WTC11 (cell line): ENCODE measurements around the gene OBSCN. TPM values are rescaled to one million over a fixed set of nuclear protein-coding genes. Genes with fewer than 3 reads are reported as not detected.

Source experiments
- ATAC-seq: fragments of 200-7000 bp; cut with Tn5 transposase; 2 replicates; pipeline ENCODE4 v1.10.0; 2021; ENCODE audit warnings: mild to moderate bottlenecking, moderate library complexity
- CTCF ChIA-PET: fragments of 300-600 bp; sonication (Branson Sonifier 250); formaldehyde crosslinking; loops from one replicate; lab custom pipeline; 2021; ENCODE audit warnings: antibody characterized with exemption; lab: Charles Lee
- POLR2A ChIA-PET: fragments of 350-600 bp; sonication (Branson Sonifier 250); formaldehyde crosslinking; loops from one replicate; lab custom pipeline; 2021; ENCODE audit warnings: antibody characterized with exemption; lab: Charles Lee
- DNase-seq: peaks from one replicate; pipeline ENCODE4 v3.0.0; 2021; ENCODE audit warnings: low spot score
- H3K27ac Mint-ChIP-seq: 2 replicates; pipeline ENCODE4 v1.8.0; 2021; ENCODE audit warnings: mixed read lengths
- H3K27me3 Mint-ChIP-seq: 2 replicates; pipeline ENCODE4 v1.8.0; 2021; ENCODE audit warnings: low read depth, mild to moderate bottlenecking, moderate library complexity, mixed read lengths
- H3K36me3 Mint-ChIP-seq: 2 replicates; pipeline ENCODE4 v1.8.0; 2021; ENCODE audit warnings: mixed read lengths
- H3K4me1 Mint-ChIP-seq: 2 replicates; pipeline ENCODE4 v1.8.0; 2022; ENCODE audit warnings: mixed read lengths
- H3K4me3 Mint-ChIP-seq: 2 replicates; pipeline ENCODE4 v1.8.0; 2021; ENCODE audit warnings: mild to moderate bottlenecking, moderate library complexity, mixed read lengths
- H3K9me3 Mint-ChIP-seq: 2 replicates; pipeline ENCODE4 v1.8.0; 2021; ENCODE audit warnings: mixed read lengths
- FOXJ3 ChIP-seq: sonication (generic); formaldehyde crosslinking; IDR thresholded peaks from 2 replicates; pipeline ENCODE4 v1.9.0; 2021; ENCODE audit warnings: missing genetic modification reagents, mild to moderate bottlenecking, borderline replicate concordance
- GRHL2 ChIP-seq: fragments of 250-450 bp; sonication (Bioruptor Pico); IDR thresholded peaks from 2 replicates; pipeline ENCODE4 v1.8.0; 2022; ENCODE audit warnings: mild to moderate bottlenecking, moderate library complexity; ENCODE audit not compliant: insufficient replicate concordance, severe bottlenecking
- MXD4 ChIP-seq: fragments of 250-450 bp; sonication (Bioruptor Pico); IDR thresholded peaks from 2 replicates; pipeline ENCODE4 v1.8.0; 2021; ENCODE audit warnings: mild to moderate bottlenecking, moderate library complexity, borderline replicate concordance
- NR1H2 ChIP-seq: sonication (generic); formaldehyde crosslinking; IDR thresholded peaks from 2 replicates; pipeline ENCODE4 v1.9.0; 2021; ENCODE audit warnings: mild to moderate bottlenecking, moderate library complexity, missing genetic modification reagents
- PRRX2 ChIP-seq: fragments of 250-450 bp; sonication (Bioruptor Pico); IDR thresholded peaks from 2 replicates; pipeline ENCODE4 v1.8.0; 2021; ENCODE audit warnings: mild to moderate bottlenecking
- ZBTB21 ChIP-seq: sonication (generic); formaldehyde crosslinking; IDR thresholded peaks from 2 replicates; pipeline ENCODE4 v1.8.1; 2023; ENCODE audit warnings: mild to moderate bottlenecking, missing genetic modification reagents, borderline replicate concordance
- ZNF232 ChIP-seq: sonication (generic); formaldehyde crosslinking; IDR thresholded peaks from 2 replicates; pipeline ENCODE4 v1.8.0; 2022; ENCODE audit warnings: mild to moderate bottlenecking, missing genetic modification reagents
- ZNF396 ChIP-seq: fragments of 250-450 bp; sonication (Bioruptor Pico); IDR thresholded peaks from 2 replicates; pipeline ENCODE4 v1.8.0; 2021; ENCODE audit warnings: mild to moderate bottlenecking, moderate library complexity, borderline replicate concordance
- ZNF671 ChIP-seq: fragments of 250-450 bp; sonication (Bioruptor Pico); IDR thresholded peaks from 2 replicates; pipeline ENCODE4 v1.8.0; 2021; ENCODE audit warnings: mild to moderate bottlenecking
- total RNA-seq: library from RNA; stranded (reverse); gene quantifications from 3 replicates; pipeline ENCODE4 v1.2.3, GENCODE V29; 2021
- TF ChIP-seq, protein P1 (sequence below): fragments of 250-450 bp; sonication (Bioruptor Pico); IDR thresholded peaks from 2 replicates; pipeline ENCODE4 v1.8.0; 2021; ENCODE audit warnings: mild to moderate bottlenecking
- TF ChIP-seq, protein P2 (sequence below): sonication (generic); formaldehyde crosslinking; IDR thresholded peaks from 2 replicates; pipeline ENCODE4 v1.8.1; 2023; ENCODE audit warnings: mild to moderate bottlenecking, moderate library complexity, missing genetic modification reagents
- TF ChIP-seq, protein P3 (sequence below): sonication (generic); formaldehyde crosslinking; IDR thresholded peaks from 2 replicates; pipeline ENCODE4 v1.8.0; 2022; ENCODE audit warnings: missing genetic modification reagents
- TF ChIP-seq, protein P4 (sequence below): fragments of 200-600 bp; IDR thresholded peaks from 2 replicates; pipeline ENCODE4 v1.8.0; 2022; ENCODE audit warnings: antibody characterized with exemption
- TF ChIP-seq, protein P5 (sequence below): fragments of 250-450 bp; sonication (Bioruptor Pico); conservative IDR thresholded peaks from 2 replicates; pipeline ENCODE4 v1.9.0; 2021; ENCODE audit warnings: mild to moderate bottlenecking
- TF ChIP-seq, protein P6 (sequence below): sonication (generic); formaldehyde crosslinking; IDR thresholded peaks from 2 replicates; pipeline ENCODE4 v1.8.1; 2023; ENCODE audit warnings: mild to moderate bottlenecking, missing genetic modification reagents

OBSCN gene
- total RNA-seq, 1 experiment from 2014 or later = 38.8 TPM

DNA sequence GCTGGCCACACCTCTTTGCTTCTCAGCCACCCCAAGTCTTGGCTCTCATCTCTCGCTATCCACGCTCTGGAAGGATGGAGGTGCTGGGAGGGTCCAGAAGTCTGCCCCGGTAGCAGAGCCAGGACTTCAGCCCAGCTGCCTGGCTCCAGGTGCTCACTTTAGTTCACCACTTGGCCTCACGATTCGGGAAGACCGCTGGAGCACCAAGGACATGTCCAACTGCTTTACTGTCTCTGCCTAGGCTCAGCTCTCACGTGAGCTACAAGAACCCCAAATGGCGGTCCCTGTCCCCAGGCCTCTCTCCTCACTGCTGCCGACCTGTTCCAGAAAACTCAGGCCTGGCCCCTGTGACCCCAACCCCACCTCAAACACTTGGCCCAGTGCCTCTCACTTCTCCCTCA is 195.4 kb downstream of the OBSCN start:
- Mint-ChIP-seq H3K27ac (peak overlapping the region; percentile 20; the same call in 1 of the 2 replicates), H3K4me3 (no peak overlapping the region), H3K27me3 (no peaks in the 10 kb centered on the region), H3K9me3 (no peaks in the 10 kb centered on the region), H3K36me3 (peaks cover 24% of the 10 kb centered on the region; the same call in 1 of the 2 replicates), H3K4me1 (peaks cover 22% of the 10 kb centered on the region)
- no peak for ATAC-seq
- ChIA-PET POLR2A (no interaction called here), CTCF (interaction anchor here (0.5 kb wide), 1 partner anchor 69 kb away, joined by 4 read pairs; no protein-coding TSS in a partner anchor)
- no peak for TF ChIP-seq ZNF232 (CRISPR knock-in tag)
- TF ChIP-seq, protein P1, sequence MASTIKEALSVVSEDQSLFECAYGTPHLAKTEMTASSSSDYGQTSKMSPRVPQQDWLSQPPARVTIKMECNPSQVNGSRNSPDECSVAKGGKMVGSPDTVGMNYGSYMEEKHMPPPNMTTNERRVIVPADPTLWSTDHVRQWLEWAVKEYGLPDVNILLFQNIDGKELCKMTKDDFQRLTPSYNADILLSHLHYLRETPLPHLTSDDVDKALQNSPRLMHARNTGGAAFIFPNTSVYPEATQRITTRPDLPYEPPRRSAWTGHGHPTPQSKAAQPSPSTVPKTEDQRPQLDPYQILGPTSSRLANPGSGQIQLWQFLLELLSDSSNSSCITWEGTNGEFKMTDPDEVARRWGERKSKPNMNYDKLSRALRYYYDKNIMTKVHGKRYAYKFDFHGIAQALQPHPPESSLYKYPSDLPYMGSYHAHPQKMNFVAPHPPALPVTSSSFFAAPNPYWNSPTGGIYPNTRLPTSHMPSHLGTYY (CRISPR knock-in tag) = no peak
- no peak for TF ChIP-seq MXD4 (CRISPR knock-in tag)
- TF ChIP-seq, protein P2, sequence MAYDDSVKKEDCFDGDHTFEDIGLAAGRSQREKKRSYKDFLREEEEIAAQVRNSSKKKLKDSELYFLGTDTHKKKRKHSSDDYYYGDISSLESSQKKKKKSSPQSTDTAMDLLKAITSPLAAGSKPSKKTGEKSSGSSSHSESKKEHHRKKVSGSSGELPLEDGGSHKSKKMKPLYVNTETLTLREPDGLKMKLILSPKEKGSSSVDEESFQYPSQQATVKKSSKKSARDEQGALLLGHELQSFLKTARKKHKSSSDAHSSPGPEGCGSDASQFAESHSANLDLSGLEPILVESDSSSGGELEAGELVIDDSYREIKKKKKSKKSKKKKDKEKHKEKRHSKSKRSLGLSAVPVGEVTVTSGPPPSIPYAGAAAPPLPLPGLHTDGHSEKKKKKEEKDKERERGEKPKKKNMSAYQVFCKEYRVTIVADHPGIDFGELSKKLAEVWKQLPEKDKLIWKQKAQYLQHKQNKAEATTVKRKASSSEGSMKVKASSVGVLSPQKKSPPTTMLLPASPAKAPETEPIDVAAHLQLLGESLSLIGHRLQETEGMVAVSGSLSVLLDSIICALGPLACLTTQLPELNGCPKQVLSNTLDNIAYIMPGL = no peak
- no peak for TF ChIP-seq PRRX2
- TF ChIP-seq FOXJ3 (CRISPR knock-in tag) = no peak
- TF ChIP-seq, protein P3, sequence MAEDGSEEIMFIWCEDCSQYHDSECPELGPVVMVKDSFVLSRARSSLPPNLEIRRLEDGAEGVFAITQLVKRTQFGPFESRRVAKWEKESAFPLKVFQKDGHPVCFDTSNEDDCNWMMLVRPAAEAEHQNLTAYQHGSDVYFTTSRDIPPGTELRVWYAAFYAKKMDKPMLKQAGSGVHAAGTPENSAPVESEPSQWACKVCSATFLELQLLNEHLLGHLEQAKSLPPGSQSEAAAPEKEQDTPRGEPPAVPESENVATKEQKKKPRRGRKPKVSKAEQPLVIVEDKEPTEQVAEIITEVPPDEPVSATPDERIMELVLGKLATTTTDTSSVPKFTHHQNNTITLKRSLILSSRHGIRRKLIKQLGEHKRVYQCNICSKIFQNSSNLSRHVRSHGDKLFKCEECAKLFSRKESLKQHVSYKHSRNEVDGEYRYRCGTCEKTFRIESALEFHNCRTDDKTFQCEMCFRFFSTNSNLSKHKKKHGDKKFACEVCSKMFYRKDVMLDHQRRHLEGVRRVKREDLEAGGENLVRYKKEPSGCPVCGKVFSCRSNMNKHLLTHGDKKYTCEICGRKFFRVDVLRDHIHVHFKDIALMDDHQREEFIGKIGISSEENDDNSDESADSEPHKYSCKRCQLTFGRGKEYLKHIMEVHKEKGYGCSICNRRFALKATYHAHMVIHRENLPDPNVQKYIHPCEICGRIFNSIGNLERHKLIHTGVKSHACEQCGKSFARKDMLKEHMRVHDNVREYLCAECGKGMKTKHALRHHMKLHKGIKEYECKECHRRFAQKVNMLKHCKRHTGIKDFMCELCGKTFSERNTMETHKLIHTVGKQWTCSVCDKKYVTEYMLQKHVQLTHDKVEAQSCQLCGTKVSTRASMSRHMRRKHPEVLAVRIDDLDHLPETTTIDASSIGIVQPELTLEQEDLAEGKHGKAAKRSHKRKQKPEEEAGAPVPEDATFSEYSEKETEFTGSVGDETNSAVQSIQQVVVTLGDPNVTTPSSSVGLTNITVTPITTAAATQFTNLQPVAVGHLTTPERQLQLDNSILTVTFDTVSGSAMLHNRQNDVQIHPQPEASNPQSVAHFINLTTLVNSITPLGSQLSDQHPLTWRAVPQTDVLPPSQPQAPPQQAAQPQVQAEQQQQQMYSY (CRISPR knock-in tag) = no peak
- TF ChIP-seq ZNF396 = no peak
- no peak for DNase-seq

DNA sequence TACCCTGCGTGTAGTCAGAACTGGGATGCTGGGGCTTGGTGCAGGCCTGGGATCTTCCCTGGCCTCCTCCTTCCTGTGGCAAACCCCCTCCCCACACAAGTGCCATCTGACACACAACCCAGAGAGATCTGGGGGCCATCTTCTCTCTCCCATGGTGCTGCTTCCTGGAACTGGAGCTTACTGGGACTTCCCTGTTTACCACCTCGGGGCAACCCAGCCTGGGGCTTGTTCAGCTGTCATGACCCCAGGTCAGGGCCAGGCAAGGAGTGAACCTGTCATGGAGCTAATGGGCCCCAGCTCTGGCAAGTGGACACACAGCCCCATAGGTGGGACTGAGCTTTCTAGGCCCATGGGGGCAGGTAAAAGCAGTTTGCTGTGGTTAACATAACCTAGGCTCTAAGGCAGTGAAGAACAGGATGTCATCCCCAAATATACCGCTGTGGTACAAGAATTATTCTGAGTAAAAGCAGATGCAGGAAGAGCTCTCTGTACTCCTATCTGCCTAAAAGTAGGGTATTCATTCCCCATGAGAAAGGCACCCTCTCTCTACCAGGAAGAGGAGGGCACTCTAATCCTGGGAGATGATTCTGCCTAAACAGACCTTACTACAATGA is 196.4 kb downstream of the OBSCN start:
- ATAC-seq (no peak), DNase-seq (no peak)
- Mint-ChIP-seq H3K27ac (peak overlapping the region; percentile 27), H3K4me1 (peaks cover 24% of the 10 kb centered on the region), H3K36me3 (peaks cover 24% of the 10 kb centered on the region; the same call in 1 of the 2 replicates), H3K27me3 (no peaks in the 10 kb centered on the region), H3K4me3 (peak overlapping the region; percentile 94), H3K9me3 (no peaks in the 10 kb centered on the region)
- ChIA-PET CTCF (interaction anchor here (1.0 to 4.0 kb wide), 3 partner anchors 11 to 273 kb away, joined by 3 to 17 read pairs (median 3); a partner anchor contains a TSS), POLR2A (interaction anchor here (3.8 kb wide), 1 partner anchor 54 kb away, joined by 52 read pairs; a partner anchor contains a TSS)
- TF ChIP-seq, protein P3 (CRISPR knock-in tag) = no peak
- TF ChIP-seq ZNF671 (CRISPR knock-in tag) = no peak
- TF ChIP-seq, protein P4, sequence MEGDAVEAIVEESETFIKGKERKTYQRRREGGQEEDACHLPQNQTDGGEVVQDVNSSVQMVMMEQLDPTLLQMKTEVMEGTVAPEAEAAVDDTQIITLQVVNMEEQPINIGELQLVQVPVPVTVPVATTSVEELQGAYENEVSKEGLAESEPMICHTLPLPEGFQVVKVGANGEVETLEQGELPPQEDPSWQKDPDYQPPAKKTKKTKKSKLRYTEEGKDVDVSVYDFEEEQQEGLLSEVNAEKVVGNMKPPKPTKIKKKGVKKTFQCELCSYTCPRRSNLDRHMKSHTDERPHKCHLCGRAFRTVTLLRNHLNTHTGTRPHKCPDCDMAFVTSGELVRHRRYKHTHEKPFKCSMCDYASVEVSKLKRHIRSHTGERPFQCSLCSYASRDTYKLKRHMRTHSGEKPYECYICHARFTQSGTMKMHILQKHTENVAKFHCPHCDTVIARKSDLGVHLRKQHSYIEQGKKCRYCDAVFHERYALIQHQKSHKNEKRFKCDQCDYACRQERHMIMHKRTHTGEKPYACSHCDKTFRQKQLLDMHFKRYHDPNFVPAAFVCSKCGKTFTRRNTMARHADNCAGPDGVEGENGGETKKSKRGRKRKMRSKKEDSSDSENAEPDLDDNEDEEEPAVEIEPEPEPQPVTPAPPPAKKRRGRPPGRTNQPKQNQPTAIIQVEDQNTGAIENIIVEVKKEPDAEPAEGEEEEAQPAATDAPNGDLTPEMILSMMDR = no peak
- TF ChIP-seq, protein P5, sequence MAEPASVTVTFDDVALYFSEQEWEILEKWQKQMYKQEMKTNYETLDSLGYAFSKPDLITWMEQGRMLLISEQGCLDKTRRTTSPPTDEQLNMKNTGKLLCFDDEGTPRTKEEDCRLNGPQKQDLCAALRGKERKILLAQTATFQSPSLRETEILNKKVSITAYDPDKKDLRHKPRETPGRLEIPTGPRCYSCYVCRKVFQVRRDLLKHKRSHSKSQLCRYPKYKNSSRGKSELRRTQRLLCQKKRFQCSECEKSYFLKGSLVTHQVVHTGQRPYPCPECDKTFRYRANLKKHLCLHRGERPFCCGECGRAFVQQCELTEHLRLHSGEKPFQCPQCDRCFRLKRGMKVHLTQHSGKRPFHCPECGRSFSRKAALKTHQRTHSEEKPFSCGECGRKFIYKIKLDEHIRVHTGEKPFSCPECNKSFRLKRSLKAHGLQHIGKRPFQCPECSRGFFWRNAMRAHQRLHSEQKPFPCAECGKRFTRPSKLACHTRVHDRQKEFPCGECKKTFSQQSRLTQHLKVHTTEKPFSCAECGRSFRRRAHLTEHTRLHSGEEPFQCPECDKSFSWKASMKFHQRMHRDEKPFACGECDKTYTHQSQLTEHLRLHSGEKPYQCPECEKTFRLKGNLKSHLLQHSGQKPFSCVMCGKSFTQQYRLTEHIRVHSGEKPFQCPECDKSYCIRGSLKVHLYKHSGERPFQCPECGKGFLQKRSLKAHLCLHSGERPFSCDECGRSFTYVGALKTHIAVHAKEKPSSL (CRISPR knock-in tag) = no peak
- TF ChIP-seq NR1H2 (CRISPR knock-in tag) = no peak
- TF ChIP-seq, protein P6, sequence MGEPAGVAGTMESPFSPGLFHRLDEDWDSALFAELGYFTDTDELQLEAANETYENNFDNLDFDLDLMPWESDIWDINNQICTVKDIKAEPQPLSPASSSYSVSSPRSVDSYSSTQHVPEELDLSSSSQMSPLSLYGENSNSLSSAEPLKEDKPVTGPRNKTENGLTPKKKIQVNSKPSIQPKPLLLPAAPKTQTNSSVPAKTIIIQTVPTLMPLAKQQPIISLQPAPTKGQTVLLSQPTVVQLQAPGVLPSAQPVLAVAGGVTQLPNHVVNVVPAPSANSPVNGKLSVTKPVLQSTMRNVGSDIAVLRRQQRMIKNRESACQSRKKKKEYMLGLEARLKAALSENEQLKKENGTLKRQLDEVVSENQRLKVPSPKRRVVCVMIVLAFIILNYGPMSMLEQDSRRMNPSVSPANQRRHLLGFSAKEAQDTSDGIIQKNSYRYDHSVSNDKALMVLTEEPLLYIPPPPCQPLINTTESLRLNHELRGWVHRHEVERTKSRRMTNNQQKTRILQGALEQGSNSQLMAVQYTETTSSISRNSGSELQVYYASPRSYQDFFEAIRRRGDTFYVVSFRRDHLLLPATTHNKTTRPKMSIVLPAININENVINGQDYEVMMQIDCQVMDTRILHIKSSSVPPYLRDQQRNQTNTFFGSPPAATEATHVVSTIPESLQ (CRISPR knock-in tag) = no peak
- no peak for TF ChIP-seq ZBTB21 (CRISPR knock-in tag)
- no peak for TF ChIP-seq GRHL2
